Caki2 (cell line): ENCODE measurements around the gene MTMR4. TPM values are rescaled to one million over a fixed set of nuclear protein-coding genes. Genes with fewer than 3 reads are reported as not detected.

Source experiments
- DNase-seq: peaks from one replicate; pipeline ENCODE4 v3.0.0-alpha.2; 2015; ENCODE audit warnings: low read depth
- in situ Hi-C: cut with HindIII; loops from 2 replicates; pipeline ENCODE4 v1.10.0; 2016; ENCODE audit warnings: low sequenced_read_pairs, low pct_unique_long_range_greater_than_20kb, mixed read lengths
- total RNA-seq: library from RNA; depleted of rRNA; stranded (reverse); fragments of >200 nt; shearing (Covaris generic); gene quantifications from 2 replicates; pipeline ENCODE4 v1.2.3, GENCODE V29; 2014; ENCODE audit warnings: low replicate concordance

MTMR4 gene
- total RNA-seq, 1 experiment from 2014 or later, result 25.7 TPM

GRCh38 chr17:58529275-58529674 lies 14.8 kb upstream of the MTMR4 start:
- in situ Hi-C loops, result no loop called here

DNA sequence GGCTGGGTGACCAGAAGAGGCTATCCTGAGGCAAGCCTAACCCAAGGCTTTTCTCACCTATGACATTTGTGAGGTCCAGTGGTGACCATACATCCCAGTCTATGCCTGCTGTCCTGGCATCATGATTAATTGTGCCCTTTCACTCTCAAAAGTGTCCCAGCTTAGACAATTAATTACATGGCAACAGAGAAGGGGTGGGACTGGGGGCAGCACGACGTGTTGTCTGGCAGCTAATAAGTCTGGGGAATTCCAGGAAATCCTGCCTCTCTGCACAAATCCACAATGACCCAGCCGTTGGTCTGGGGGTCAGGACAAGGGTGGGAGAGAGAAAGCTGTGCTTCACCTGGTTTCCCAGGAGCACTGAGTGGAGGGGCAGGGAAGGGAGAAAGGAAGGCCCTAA lies 14.0 kb upstream of the MTMR4 start:
- DNase-seq, result no peak
- in situ Hi-C loops, result no loop called here

More at GRCh38 chr17:58529275-58529674, 14.8 kb upstream of the MTMR4 start:
- no peak for DNase-seq

GRCh38 chr17:58527949-58528348 lies 13.5 kb upstream of the MTMR4 start:
- in situ Hi-C loops, result no loop called here
- DNase-seq, result no peak

GRCh38 chr17:58527306-58527705 lies 12.9 kb upstream of the MTMR4 start:
- in situ Hi-C loops, result no loop called here
- DNase-seq, result no peak

DNA sequence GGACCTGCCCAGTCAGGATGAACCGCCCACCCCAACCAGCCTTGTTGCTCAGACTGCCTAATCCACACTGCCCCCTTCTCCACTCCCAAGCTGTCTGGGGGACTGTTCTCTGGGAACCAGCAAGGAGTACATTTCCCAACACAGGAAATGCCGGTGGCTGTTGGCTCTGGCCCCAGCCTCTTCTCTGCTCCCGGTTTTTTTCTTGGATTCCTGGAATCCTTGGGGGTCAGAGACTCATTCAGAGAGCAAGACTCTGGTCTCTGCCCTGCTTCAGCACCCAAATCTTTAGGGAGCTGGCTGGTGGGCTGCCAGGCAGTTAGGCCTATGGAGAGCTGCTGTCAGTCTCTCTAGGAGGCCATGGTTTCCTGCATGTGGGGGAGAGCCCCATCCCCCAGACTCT lies 10.8 kb upstream of the MTMR4 start:
- no peak for DNase-seq
- in situ Hi-C loops, result no loop called here

DNA sequence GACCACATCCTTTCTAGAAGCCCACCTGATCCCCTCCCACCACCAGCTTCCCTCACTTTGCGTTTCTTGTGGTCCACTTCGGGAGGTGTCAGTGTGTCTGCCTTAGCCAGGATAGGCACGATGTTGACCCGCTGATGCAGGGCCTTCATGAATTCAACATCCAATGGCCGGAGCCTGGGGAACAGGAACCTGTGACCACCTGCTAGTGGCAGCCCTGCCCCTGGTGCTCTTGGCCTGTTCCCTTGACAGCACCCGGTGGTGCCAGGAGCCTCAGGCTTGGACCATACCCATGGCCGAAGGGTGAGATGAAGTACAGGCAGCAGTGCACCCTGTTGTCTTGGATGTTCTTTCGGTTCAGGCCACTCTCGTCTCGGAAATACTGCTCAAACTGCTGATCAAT lies 7.2 kb upstream of the MTMR4 start:
- no peak for DNase-seq
- in situ Hi-C loops, result no loop called here

DNA sequence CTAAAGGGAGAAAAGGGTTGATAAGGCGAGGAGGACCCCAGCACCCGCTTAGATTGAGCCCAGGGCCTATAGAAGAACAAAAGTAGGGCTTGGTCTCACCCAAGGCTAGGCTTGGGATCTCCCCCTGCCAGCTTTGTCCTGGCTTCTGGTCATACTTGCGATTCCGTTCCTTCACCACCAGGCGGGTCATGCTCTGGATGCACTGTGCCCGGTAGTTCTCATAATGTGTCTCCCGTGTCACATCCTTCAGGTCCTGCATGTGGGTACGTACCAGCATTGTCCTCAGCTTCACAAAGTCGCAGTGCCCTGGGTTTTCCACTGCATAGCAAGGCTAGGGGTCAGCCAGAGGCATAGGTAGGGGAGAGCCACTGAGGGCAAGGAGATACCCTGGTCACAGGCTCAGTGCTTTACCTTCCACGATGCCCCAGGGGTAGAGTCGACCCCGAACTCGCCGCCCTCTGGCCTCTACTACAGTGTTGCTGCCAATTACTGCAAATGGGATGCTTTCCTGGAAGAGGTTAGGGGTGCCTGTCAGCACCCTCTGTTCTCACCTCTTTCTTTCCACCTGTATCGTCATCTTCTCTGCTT lies 6.5 kb upstream of the MTMR4 start:
- no peak for DNase-seq
- in situ Hi-C loops, result no loop called here

DNA sequence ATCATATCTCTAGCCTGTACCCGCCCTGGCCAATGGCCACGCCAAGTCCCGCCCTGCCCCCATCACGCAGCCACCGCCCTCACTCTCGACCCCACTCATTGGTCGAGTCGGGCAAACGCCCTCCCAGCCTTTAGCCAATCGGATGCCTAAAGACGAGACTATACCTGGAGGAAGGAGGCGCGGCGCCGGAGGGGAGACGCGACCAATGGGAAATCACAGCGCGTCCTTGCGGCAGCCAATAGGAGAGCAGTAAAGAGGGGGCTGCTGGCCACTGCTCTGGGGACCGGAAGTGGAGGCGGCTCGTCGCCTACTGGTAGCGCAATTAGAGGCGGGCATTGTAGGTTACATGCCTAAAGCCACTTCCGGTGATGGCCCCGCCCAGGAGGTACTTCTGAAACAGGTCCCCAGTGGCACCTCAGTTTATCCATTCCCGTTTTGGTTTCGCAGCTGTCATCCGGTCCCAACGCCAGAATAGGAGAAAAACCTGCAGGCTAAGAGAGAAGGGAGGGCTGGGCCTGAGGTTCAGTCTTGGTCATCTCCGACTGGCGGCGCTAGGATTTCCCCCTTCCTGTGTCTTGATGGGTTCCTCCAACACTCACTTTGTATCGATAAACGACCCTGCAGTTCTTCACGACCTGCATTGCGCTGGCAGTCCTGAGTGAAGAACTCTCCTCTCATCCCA lies 3.6 kb upstream of the MTMR4 start:
- in situ Hi-C loops, result no loop called here
- DNase-seq, result peak; percentile 100

GRCh38 chr17:58517378-58517927 lies 3.0 kb upstream of the MTMR4 start:
- DNase-seq, result no peak

GRCh38 chr17:58516644-58517377 lies 2.4 kb upstream of the MTMR4 start:
- in situ Hi-C loops, result no loop called here

More at GRCh38 chr17:58517378-58517927, 3.0 kb upstream of the MTMR4 start:
- in situ Hi-C loops, result no loop called here

DNA sequence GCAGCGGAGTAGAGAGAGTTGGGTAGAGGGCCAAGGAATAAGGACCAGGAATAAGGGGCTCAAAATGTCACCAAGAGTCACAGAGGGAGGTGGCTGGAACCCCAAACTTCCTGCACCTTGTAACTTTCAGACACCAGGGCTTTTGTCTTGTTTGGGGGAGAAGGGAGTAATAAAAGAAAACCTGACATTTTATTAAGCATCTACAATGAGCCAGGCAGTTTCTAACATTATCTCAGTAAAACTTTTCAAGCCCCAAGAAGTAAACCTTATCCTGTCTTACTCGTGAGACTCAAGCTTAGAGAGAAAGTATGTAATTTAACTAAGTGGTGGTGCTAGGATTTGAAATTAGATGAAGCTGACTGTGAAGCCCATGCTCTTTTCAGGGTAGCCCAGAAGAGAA lies 848 bp upstream of the MTMR4 start:
- no peak for DNase-seq
- in situ Hi-C loops, result no loop called here

More at GRCh38 chr17:58516644-58517377, 2.4 kb upstream of the MTMR4 start:
- DNase-seq, result no peak

GRCh38 chr17:58514770-58515157 lies 326 bp upstream of the MTMR4 start:
- in situ Hi-C loops, result no loop called here

GRCh38 chr17:58513267-58513964 lies 1.0 kb downstream of the MTMR4 start:
- no peak for DNase-seq
- in situ Hi-C loops, result no loop called here

More at GRCh38 chr17:58514770-58515157, 326 bp upstream of the MTMR4 start:
- DNase-seq, result no peak

DNA sequence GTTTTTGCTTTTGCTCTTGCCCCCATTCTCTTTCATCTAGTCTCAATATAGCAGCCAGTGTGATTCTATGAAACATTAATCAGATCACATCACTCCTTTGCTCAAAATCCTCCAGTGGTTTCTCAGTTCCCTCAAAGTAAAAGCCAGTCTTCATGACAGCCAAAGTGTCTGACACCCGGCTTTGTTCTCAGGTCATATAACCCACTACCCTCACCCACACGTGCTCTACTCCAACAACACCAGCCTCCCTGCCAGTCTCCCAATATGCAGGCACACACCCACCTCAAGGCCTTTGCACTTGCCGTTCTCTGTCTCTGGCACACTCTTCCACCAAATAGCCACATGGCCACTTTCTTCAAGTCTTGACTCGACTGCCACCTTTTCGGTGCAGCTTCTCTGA lies 4.4 kb downstream of the MTMR4 start:
- no peak for DNase-seq
- in situ Hi-C loops, result no loop called here

GRCh38 chr17:58508341-58509067 lies 5.9 kb downstream of the MTMR4 start:
- in situ Hi-C loops, result no loop called here
- DNase-seq, result no peak

- no peak for DNase-seq
- in situ Hi-C loops, result no loop called here
Observed at GRCh38 chr17:58507123-58507634, 7.3 kb downstream of the MTMR4 start.

DNA sequence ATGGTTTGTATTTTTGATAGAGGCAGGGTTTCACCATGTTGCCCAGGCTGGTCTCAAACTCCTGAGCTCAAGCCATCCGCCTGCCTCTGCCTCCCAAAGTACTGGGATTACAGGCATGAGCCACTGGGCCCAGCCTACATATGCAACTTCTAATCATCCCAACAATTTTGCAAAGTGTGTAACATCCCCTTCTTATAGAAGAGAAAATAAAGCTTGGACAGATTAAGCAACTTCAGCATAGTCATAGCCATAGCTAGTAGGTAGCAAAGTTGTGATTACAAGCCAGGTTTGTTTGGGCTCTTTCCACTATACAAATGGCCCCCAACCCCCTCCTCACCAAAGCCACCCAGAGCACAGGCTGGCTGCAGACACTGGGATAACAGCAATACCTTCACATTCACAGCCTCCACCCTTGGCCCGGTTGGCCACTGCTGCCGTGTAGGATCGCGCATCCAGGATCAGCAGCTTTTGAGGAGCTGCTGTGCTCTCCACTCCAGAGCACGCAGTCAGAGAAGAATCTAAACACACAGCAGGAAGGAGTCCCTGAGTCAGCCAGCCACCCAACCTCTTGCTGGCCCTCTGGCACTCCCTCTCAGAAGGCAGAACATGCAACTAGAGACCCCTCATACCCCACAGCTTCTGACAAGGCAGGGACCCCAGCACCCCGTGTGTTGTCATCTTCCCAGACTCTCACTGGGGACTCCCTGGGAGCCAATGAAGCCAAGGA lies 7.9 kb downstream of the MTMR4 start:
- DNase-seq, result no peak
- in situ Hi-C loops, result no loop called here
